Sigmoid colon (tissue), 4 donors: ENCODE results near the gene EPYC.

Experiments used
- POLR2AphosphoS5 ChIP-seq, 4 donors: sonication (generic); formaldehyde crosslinking; IDR thresholded peaks; one replicate each; pipeline ENCODE4 v1.6.1; 2017; ENCODE audit warnings: antibody characterized with exemption in 4 of 4
- TF ChIP-seq, protein P1 (sequence below), 4 experiments: fragments of 450-650 bp in 3 of 4; fragments of 200-600 bp in 1 of 4; IDR thresholded peaks; one replicate each; pipeline ENCODE4 v1.5.1; 2016 to 2019; ENCODE audit warnings: antibody characterized with exemption in 4 of 4, mild to moderate bottlenecking in 3 of 4, moderate library complexity in 2 of 4

DNA sequence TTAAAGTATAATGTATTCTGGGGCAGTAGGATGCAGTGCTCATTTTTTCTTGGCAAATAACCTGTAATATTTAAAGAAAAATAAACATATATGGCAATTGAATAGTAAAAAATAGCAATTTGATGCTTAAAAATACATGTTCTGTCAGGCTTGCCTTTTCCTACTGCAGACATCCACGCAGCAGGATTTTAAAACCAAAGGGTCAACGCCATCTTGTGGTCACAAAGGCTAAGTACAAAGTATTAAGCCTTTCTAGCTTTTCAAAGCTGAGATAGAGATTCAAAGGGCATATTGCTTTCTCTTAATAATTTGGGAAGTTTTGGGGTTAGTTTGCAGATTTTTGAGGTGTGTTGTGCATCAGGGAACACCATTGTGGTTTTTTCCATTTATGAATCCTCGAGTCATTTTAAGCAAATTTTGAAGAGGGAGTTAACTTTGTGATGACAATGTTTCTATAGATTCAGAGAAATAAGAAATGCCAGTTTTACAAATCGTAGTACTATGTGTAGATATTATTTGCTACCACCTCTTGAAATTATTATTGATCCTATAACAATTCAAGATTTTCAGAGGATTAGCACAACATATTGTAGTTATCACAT lies 45.1 kb downstream of the EPYC start:
- TF ChIP-seq, protein P1, sequence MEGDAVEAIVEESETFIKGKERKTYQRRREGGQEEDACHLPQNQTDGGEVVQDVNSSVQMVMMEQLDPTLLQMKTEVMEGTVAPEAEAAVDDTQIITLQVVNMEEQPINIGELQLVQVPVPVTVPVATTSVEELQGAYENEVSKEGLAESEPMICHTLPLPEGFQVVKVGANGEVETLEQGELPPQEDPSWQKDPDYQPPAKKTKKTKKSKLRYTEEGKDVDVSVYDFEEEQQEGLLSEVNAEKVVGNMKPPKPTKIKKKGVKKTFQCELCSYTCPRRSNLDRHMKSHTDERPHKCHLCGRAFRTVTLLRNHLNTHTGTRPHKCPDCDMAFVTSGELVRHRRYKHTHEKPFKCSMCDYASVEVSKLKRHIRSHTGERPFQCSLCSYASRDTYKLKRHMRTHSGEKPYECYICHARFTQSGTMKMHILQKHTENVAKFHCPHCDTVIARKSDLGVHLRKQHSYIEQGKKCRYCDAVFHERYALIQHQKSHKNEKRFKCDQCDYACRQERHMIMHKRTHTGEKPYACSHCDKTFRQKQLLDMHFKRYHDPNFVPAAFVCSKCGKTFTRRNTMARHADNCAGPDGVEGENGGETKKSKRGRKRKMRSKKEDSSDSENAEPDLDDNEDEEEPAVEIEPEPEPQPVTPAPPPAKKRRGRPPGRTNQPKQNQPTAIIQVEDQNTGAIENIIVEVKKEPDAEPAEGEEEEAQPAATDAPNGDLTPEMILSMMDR (IDR thresholded peaks at IDR 0.05): peak in 3 of 4 experiments; percentile 39 to 68 (median 66)
- no peak for TF ChIP-seq POLR2AphosphoS5 (IDR thresholded peaks at IDR 0.05)
